Right renal cortex interstitium (tissue), 3 donors: ENCODE results near the gene CLTB. TPM values are rescaled to one million over a fixed set of nuclear protein-coding genes. Genes with fewer than 3 reads are reported as not detected.
A peak's percentile ranks its signal among the peaks of the same experiment; 100 is the strongest.

ENCODE experiments used
- DNase-seq, 3 donors: peaks; one replicate each; pipeline ENCODE4 v3.0.0-alpha.2; 2013; ENCODE audit warnings: low read depth in 3 of 3, low spot score in 2 of 3
- polyA plus RNA-seq, 3 donors: library from polyadenylated mRNA; unstranded; fragments of 120-200 nt; gene quantifications; one replicate each; pipeline ENCODE4 v1.2.1, GENCODE V29; 2013; ENCODE audit not compliant: insufficient read length in 3 of 3

The CLTB gene
- polyA plus RNA-seq, 3 donors, result 45.8 to 59.0 (median 52.4) TPM

- DNase-seq, result no peak
Measured at GRCh38 chr5:176406436-176407052, 9.8 kb downstream of the CLTB start.

GRCh38 chr5:176405656-176406435 is 10.5 kb downstream of the CLTB start:
- DNase-seq, result no peak

DNA sequence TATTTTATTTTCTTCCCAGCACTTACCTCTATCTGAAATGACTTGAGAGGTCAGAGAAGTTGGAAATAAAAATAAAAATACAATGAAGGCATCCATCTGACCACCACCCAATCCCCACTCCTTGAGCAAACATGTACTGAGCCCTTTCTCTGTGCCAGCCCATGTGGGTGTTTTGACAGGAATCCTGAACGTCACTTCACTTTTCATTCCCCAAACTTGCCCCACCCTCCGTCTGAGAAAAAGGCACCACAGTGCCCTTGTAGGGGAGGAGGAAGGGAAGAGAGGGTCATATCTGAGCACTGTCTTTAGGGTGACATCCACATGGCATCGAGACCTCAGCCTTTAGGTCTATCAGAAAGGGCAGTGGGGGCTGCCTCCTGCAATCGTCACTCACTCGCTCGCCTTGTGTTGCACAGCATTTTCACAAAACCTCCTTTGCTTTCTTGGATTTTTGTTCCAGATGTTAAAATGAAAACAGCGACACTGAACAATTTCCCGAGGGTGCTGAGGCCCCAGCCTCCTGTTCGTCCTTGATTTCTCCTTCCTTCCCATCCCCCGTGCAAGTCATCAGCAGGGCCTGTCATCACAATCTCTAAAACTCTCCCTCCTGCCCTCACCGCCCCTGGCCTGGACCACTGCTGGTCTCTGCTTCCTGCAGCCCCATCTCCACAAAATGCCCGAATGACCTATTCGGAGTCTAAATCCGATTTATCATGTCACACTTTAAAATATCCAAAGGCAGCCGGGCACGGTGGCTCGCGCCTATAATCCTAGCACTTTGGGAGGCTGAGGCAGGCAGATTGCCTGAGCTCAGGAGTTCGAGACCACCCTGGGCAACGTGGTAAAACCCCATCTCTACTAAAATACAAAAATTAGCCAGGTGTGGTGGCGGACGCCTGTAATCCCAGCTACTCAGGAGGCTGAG is 14.8 kb downstream of the CLTB start:
- DNase-seq, result no peak

DNA sequence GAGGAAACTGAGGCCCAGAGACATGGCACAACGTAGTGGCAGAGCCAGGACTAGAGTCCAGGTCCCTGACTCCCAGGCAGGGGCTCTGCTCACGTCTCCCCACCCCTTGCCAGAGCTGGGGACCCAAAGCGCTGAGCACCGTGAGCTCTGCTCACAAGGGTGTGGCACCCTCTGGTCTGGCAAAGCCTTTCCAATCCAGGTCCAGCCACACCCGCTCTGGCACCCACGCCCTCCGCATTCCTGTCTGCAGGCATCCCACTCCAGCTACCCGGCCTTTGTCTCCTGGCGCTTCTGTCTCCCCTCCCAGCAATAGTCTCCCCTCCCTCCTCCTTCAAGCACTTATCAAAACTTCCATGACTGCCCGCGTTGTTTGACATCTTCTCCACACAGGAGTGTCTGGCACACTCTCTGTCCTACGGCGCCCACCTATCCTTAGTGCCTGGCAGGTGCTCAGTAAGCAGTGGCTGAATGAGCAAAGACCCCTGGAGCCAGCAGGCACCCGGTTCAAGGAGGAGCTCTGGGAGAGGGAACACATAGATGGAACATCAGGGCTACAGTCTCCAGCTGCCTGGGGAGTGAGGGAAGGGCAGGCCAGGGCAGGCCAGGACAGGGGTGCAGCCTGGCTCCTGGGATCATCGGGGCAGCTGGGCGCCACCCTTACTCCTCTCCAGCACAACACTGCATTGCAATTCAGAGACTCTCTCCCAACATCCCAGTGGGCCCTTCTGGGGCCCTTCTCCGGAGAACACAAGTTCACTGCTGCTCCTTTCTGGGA is 15.8 kb downstream of the CLTB start:
- DNase-seq, result no peak

GRCh38 chr5:176397736-176398420 is 18.5 kb downstream of the CLTB start:
- DNase-seq, result no peak

GRCh38 chr5:176396330-176396729 is 20.0 kb downstream of the CLTB start:
- DNase-seq, result no peak

DNA sequence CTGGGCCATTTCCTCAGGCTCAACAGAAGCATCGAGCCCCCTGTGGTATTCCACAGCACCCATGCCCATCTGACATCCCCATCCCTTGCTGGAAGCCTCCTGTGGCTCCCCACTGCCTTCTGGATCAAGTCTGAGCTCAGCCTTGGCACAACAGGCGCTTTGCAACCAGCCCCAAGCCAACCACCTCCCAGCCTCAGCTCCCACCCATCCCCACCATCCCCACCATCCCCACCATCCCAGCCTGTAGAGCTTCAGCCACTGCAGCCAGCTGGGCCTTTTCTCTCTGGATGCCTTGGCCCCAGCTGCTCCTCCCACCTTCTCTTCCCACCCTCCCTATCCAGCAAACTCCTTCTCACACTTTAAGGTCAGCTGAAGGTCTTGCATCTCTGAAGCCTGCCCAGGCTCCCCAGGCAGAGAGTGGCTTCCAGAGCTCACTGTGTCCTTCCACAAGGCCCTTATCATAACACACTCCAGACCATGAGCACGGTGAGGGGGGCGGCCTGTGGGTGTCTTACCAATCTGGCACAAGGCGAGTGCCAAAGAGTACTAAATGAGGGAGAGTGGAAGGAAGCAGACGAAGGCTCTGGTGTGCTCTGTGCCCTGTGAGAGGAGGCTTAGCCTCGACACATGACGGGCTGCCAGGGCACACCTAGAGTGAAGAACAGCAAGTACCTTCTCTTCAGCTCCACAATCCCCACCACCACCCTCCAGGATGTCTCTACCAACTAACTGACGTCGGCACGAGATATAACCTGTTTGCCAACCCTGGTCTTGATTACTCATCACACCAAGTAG is 21.3 kb downstream of the CLTB start:
- DNase-seq, result no peak

- DNase-seq, result no peak
Measured at GRCh38 chr5:176394096-176394495, 22.2 kb downstream of the CLTB start.

DNA sequence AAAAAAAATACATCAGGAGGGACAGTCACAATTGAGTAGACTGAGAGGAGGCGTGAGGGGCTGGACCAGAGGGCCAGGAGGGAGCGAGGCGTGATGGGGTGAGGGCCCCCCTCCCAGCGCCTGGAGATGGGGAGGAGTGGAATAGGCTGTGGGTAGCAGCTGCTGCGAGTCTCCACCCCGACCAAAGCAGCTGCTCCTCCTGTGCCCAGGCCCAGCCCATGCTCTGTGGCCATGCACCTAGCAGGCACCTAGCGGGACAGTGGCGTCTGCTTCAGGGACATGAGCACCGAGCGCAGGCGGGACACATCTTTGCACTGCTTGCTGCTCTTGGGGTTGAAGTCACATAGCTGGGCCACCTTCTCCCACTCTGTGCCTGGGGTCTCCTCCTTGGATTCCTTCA is 23.8 kb downstream of the CLTB start:
- DNase-seq, result no peak

- DNase-seq, result no peak
Measured at GRCh38 chr5:176391999-176392398, 24.3 kb downstream of the CLTB start.

DNA sequence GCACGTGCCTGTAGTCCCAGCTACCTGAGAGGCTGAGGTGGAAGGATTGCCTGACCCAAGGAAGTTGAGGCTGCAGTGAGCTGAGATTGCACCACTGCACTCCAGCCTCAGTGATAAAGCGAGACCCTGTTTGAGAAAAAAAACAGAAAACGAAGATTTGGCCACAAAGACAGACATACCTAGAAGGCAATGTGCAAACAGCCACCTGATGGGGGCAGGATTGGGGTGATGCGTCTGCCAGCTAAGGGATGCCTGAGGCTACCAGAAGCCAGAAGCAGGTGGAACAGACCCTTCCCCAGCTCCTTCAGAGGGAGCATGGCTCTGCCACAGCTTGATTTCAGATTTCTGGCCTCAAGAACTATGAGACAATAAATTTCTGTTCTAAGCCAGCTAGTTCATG is 24.9 kb downstream of the CLTB start:
- no peak for DNase-seq

- peak in 1 of 3 donors; percentile 40 for DNase-seq
Measured at GRCh38 chr5:176389135-176390123, 26.9 kb downstream of the CLTB start.

GRCh38 chr5:176388444-176389134 is 27.8 kb downstream of the CLTB start, which contains the start of the genes HIGD2A and NOP16:
HIGD2A (plus strand) TSS chr5:176388751; CDS start chr5:176388820, 69 bp downstream.
NOP16 (minus strand) TSS chr5:176388598; CDS start chr5:176388539, 59 bp downstream.
- peak; percentile 98 for DNase-seq

- DNase-seq, result no peak
Measured at GRCh38 chr5:176388003-176388443, 28.3 kb downstream of the CLTB start.

- no peak for DNase-seq
Measured at GRCh38 chr5:176387384-176387925, 28.9 kb downstream of the CLTB start.

GRCh38 chr5:176386491-176386890 is 29.8 kb downstream of the CLTB start:
- no peak for DNase-seq

GRCh38 chr5:176384991-176385390 is 31.3 kb downstream of the CLTB start:
- DNase-seq, result no peak
